Esophagus muscularis mucosa (tissue), 4 donors: Measurements from ENCODE around the gene CEP57L1.
"Not testable (repeated sequence)": the region's sequence is repeated elsewhere in the genome, so short reads cannot be mapped to it uniquely, and the experiment has no call there.

Experiments
- CTCF ChIP-seq, 3 experiments: fragments of 200-600 bp in 2 of 3; fragments of 450-650 bp in 1 of 3; sonication (generic) in 2 of 3; IDR thresholded peaks; one replicate each; pipeline ENCODE4 v1.5.1; 2017 to 2019; ENCODE audit warnings: antibody characterized with exemption in 3 of 3, mild to moderate bottlenecking in 2 of 3, moderate library complexity in 1 of 3
- EP300 ChIP-seq: sonication (generic); formaldehyde crosslinking; IDR thresholded peaks from one replicate; pipeline ENCODE4 v1.6.1; 2017; ENCODE audit warnings: antibody characterized with exemption
- POLR2A ChIP-seq: fragments of 450-650 bp; IDR thresholded peaks from one replicate; pipeline ENCODE4 v1.6.1; 2017; ENCODE audit warnings: antibody characterized with exemption, moderate library complexity, mild to moderate bottlenecking, low read depth

GRCh38 chr6:109191368-109191767, 96.1 kb downstream of the CEP57L1 start:
- TF ChIP-seq CTCF (IDR thresholded peaks at IDR 0.05); POLR2A; EP300: not testable (repeated sequence)
